ENCODE results near the gene POU6F2. TPM values are rescaled to one million over a fixed set of nuclear protein-coding genes. Genes with fewer than 3 reads are reported as not detected.
A peak's percentile ranks its signal among the peaks of the same experiment; 100 is the strongest.

Gene POU6F2
- total RNA-seq, 4 donors from 2014 or later, result not detected

DNA sequence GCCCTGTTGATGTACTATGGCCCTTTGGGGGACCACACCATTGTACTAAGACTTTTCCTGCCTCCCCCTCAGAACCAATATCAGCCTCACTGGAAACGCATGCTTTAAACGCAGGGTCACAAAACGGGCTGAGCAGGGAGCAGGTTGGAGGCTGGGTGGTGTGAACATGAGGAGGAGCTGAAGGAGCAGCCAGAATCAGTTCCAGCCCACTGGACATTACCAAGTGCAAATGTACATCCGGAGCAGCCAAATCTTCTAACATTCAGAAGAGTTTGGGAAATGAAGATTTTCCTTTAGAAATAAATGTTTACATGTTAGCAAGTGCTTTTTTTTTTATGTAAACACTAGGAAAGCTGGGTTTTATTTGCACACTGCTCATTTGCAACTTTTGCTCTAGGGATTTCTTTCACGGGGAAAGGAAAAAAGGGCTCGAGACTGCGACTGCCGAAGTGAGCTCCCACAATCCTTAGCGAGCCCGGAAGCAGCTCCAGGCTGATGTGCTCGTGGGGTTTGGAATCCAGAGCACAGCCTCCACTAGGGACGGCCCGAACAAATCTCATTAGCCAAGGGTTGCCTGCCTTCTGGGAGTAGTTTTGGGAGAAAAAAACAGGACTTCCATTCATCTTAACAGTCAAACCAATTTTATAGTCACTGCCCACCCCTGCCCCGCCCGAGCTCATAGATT is 480.5 kb downstream of the POU6F2 start:
- H3K9me3 ChIP-seq, result no peaks in the 10 kb centered on the region
- no peaks in the 10 kb centered on the region for H3K27me3 ChIP-seq
- no peaks in the 10 kb centered on the region for H3K4me1 ChIP-seq
- ATAC-seq, result peak in 1 of 2 donors; percentile 44
- no peaks in the 10 kb centered on the region for H3K36me3 ChIP-seq
- intact Hi-C loops (cut with DNase I; ENCODE audit: low total_unique reads), result no loop called here
- in situ Hi-C loops (cut with MboI; ENCODE audit: low sequenced_read_pairs in 4 of 4), result loop anchor here in 2 of 4 donors (25.0 kb wide), 2 partner anchors 521 to 646 kb away; no protein-coding TSS in a partner anchor
- TF ChIP-seq CTCF (IDR thresholded peaks at IDR 0.05 in 4 of 5, conservative IDR thresholded peaks at IDR 0.05 in 1 of 5), result no peak
- no peak for TF ChIP-seq POLR2A (IDR thresholded peaks at IDR 0.05)
- H3K4me3 ChIP-seq, result peak overlapping the region; percentile 42 to 56 (median 50)
- no peak for DNase-seq
- H3K27ac ChIP-seq, result no peak overlapping the region

DNA sequence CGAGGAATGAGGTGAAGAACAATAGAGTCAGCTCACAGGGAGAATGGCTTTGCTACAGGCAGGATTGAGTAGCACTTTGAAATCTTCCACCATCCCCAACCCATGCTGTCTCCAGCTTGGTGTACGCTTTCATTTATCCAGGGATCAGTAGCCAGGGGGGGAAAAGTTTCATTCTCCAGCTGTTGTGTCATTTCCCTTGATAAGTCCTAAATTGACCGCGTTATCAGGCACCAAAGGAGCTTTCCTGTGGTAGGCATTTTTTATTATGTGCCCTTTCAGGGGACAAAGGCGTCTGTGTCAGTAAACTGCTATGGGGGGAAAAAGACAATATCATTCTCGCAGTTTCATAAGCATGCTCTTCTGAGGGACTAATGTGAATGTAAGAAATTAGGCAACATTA is 481.9 kb downstream of the POU6F2 start:
- TF ChIP-seq POLR2A (IDR thresholded peaks at IDR 0.05) (no peak), CTCF (IDR thresholded peaks at IDR 0.05 in 4 of 5, conservative IDR thresholded peaks at IDR 0.05 in 1 of 5) (no peak)
- Histone ChIP-seq H3K27ac (no peak overlapping the region), H3K4me3 (no peak overlapping the region), H3K9me3 (no peaks in the 10 kb centered on the region), H3K27me3 (no peaks in the 10 kb centered on the region), H3K4me1 (no peaks in the 10 kb centered on the region), H3K36me3 (no peaks in the 10 kb centered on the region)
- ATAC-seq (no peak), DNase-seq (no peak)
- in situ Hi-C loops (cut with MboI; ENCODE audit: low sequenced_read_pairs in 4 of 4), result loop anchor here (10.0 to 25.0 kb wide), 4 partner anchors 522 to 647 kb away; no protein-coding TSS in a partner anchor
- intact Hi-C loops (cut with DNase I; ENCODE audit: low total_unique reads), result no loop called here

- H3K27me3 ChIP-seq, result no peaks in the 10 kb centered on the region
- no peak for ATAC-seq
- no peak for TF ChIP-seq POLR2A (IDR thresholded peaks at IDR 0.05)
- no peak for TF ChIP-seq CTCF (IDR thresholded peaks at IDR 0.05 in 4 of 5, conservative IDR thresholded peaks at IDR 0.05 in 1 of 5)
- H3K4me1 ChIP-seq, result no peaks in the 10 kb centered on the region
- no peak overlapping the region for H3K4me3 ChIP-seq
- no peak for DNase-seq
- intact Hi-C loops (cut with DNase I; ENCODE audit: low total_unique reads) (no loop called here), in situ Hi-C loops (cut with MboI; ENCODE audit: low sequenced_read_pairs in 4 of 4) (loop anchor here (10.0 to 25.0 kb wide), 4 partner anchors 523 to 648 kb away; no protein-coding TSS in a partner anchor)
- H3K9me3 ChIP-seq, result no peaks in the 10 kb centered on the region
- no peak overlapping the region for H3K27ac ChIP-seq
- H3K36me3 ChIP-seq, result no peaks in the 10 kb centered on the region
Measured at GRCh38 chr7:39460486-39460885, 482.8 kb downstream of the POU6F2 start.

DNA sequence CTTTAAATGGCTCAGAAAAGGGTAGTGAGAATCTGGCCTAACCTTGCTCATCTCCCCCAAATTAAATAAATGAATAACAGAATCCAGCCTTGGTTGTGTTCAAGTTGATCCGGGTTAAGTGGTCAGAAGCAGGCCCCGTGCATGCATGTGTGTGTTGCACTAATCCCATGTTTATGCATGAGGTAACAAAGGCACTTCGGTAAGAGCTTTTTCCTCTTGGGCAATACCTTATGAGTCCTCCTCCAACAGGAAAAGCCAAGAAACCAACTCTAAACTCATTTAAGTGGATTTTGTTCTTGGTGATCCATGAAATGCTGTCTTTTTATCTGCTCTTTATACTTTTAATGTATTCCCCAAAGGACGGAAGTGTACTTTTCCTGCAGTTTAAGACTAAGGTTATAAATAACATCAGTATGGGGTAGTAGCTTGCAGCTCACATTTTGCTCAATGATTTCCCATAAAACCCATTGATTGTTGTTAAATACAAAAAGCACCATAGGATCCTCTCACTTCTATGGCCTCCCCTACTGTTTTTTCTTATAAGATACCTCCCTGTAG is 483.6 kb downstream of the POU6F2 start:
- intact Hi-C loops (cut with DNase I; ENCODE audit: low total_unique reads) (no loop called here), in situ Hi-C loops (cut with MboI; ENCODE audit: low sequenced_read_pairs in 4 of 4) (loop anchor here (10.0 to 25.0 kb wide), 4 partner anchors 524 to 649 kb away; no protein-coding TSS in a partner anchor)
- Histone ChIP-seq H3K27me3 (no peaks in the 10 kb centered on the region), H3K36me3 (no peaks in the 10 kb centered on the region), H3K4me1 (no peaks in the 10 kb centered on the region), H3K4me3 (no peak overlapping the region), H3K9me3 (no peaks in the 10 kb centered on the region), H3K27ac (no peak overlapping the region)
- no peak for DNase-seq
- no peak for ATAC-seq
- no peak for TF ChIP-seq POLR2A (IDR thresholded peaks at IDR 0.05)
- TF ChIP-seq CTCF (IDR thresholded peaks at IDR 0.05 in 4 of 5, conservative IDR thresholded peaks at IDR 0.05 in 1 of 5), result no peak
